Fibroblast of peridontal ligament (primary cell): ENCODE measurements around the gene KCNMA1.

ENCODE experiments used
- DNase-seq: peaks from one replicate; pipeline ENCODE4 v3.0.0-alpha.2; 2010; ENCODE audit errors: extremely low read depth

KCNMA1 gene

GRCh38 chr10:77634939-77635338 is 2.7 kb downstream of the KCNMA1 start:
- DNase-seq: no peak

DNA sequence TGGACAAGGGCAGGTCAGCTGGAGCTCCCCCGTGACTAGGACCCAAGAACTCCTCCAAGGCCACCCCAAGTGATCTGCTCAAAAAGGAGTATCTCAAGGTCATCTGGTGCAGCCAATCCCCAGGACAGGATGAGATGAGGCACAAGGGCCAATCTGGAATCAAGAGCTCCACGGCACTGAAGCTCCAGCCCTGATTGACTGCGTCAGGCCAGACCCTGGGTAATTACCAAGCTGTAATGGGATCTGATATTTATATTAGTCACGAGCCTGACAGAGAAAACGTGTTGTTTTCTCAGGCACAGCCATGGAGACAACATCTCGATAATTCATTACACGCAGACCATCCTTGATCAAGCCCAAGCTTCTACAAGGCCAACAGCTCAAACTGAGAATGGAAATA is 4.2 kb downstream of the KCNMA1 start:
- DNase-seq: peak; percentile 47

DNA sequence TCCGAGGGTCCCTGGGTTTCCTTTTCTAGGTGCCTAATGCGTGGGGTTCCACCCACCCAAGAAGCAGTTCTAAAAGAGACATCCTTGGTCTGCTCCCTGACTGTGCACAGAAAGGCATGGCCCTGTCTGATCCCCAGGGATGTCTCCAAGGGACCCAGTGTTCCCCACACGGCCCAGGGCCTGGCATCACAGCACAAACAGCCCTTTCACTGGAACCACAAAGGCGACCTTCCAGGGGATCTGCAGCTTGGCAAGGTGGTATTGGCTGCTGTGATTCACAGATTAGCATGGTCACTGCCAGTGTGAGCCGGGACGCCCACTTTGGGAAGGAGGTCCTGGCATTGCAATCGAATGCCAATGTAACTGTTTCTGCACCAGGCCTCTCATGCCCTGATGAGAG is 6.4 kb downstream of the KCNMA1 start:
- DNase-seq: no peak

- DNase-seq: no peak
Observed at GRCh38 chr10:77630507-77630848, 7.1 kb downstream of the KCNMA1 start.

DNA sequence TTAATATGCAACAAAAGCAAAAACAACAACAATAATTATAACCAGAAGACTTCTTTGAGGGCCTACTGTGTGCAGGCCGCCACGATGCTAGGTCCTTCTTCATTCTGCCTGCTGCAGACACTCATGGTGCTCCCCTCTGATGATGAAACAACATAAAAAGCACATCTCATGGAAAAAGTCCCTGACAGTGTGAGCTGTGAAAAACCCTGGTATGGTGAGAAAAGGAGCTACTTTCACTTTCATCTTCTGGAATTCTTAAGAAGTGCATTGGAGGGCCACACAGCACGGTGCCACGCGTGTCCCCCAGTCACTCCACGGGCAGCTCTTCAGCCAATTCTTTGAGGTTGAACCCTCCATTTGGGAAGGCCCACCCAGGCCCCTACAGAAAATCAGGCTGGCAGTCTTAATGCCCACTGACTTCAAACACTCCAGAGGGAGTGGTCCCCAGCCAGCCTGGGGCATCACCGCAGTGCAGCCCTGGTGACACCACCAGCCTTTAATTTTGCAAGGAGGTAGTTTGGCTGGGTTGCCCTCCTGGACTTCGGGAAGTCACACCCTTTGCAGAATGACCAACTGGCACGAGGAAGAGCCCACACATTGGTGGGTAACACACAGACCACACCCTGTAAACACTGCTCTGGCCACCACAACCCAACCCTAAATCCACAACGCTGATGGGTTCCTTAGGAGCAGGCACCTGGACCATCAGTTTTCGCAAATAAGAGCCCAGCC is 7.7 kb downstream of the KCNMA1 start:
- DNase-seq: peak; percentile 58

DNA sequence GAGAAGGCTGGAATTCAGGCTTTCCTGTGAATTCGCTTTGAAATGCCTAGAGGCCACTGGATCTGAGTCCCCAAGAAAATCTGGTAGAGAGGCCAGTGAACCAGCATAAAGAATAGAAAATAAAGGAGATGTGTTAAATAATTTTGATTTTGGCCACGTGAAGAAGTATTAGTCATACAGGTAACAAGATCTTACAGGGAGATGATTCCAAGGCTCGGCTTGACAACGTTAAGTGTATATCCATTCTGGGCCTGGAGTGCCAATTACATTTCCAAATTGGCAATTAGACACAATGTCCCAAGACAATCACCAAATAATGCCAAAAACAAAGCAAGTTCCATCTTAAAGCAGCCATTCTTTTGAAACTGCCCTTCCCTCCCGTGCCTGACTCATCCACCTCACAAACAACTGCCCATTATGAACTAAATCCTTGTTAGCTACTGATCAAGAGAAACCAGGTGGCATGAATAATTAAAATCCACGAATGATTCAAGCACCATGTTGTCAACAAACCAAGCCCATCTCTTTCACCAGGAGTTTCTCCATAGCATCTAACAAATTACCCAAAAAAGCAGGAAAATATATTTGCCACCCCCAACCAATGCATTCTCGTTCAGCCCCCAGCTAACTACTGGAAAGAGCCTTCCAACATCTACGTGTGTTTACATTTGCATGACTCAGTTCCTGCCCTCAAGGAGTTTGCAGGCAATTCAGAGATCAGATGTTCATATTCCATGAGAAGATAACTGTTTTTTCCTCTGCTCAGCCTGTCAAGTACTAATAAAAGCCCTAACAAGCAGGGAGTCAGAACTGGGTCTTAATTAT is 8.5 kb downstream of the KCNMA1 start:
- DNase-seq: no peak

DNA sequence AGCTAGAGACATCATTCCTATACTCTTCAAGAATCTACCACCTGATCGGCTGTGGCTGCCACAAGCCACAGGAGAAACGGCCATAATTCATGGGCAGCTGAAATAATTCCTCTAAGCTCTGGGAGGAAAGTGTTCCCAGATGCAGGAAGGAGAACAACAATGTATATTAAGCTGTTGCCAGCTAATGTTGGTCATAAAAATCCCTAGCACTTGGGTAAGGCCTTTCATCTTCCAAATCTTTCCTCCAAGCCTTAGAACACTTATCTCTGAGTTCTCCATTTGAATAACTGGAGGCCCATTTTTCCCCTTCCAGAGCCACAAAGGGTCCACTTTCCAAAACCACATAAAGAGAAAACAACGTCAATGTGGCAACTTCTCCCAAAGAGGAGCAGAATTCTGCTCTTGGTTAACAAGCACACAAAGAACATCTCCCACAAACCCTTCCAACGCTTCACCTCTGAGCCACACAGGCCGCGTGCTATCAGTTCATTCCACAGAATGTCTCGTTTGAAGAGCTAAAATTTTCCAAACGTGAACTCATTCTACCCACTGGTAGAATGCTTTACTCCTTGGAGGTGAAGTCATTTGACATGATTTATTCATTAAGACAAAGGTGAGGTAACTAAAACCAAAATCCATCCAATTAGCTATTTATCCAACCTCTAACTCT is 11.2 kb downstream of the KCNMA1 start:
- peak; percentile 69 for DNase-seq

DNA sequence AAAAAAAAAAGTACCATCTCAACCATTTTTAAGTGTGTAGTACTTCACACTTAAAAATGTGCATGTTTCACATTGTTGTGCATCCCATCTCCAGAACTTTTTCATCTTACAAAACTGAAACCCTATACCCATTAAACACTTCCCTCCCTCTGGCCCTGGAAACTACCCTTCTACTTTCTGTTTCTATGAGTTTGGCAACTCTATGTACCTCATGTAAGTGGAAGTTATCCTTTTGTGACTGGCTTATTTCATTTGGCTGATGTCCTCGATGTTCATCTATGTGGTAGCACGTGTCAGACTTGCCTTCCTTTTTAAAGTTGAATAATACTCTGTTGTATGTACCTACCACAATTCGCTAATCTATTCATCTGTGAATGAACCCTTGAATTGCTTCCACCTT is 12.2 kb downstream of the KCNMA1 start:
- peak; percentile 68 for DNase-seq

DNA sequence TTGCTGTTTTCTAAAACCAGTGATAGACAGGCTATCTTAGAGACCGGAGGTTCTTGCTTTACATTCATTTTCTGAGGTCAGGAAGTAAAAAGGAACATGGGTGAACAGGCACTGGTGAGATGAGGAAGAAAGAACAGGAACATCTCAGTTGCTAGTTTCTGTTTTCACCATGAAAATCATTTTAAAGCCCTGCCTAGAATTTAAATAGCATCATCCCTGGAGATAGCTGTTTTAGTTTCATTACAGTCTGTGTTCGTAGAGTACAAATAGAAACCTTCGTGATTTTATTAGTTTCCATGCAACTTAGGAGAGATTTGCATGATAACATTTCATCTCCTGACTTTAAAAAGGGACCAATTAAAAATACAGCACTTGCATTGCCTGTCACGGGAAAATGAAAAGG is 14.7 kb downstream of the KCNMA1 start:
- DNase-seq: peak; percentile 41

DNA sequence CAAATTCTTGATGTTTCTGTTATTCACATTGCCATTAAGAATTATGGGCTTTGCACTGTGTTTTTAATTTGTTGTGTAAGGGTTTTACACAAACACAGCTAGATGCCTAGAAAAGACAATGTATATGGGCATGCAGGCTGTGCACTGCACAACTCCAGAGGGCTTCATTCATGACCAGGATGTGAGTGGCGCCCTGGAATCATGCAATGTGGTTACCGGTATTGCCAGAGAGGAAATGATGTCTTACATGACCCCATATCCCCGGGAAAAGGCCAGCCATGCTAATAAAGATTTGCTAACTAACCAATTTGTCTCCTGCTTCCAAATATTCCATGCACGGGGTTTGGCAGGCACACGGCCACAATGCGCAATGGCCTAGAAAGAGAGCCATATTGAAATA is 16.9 kb downstream of the KCNMA1 start:
- no peak for DNase-seq

DNA sequence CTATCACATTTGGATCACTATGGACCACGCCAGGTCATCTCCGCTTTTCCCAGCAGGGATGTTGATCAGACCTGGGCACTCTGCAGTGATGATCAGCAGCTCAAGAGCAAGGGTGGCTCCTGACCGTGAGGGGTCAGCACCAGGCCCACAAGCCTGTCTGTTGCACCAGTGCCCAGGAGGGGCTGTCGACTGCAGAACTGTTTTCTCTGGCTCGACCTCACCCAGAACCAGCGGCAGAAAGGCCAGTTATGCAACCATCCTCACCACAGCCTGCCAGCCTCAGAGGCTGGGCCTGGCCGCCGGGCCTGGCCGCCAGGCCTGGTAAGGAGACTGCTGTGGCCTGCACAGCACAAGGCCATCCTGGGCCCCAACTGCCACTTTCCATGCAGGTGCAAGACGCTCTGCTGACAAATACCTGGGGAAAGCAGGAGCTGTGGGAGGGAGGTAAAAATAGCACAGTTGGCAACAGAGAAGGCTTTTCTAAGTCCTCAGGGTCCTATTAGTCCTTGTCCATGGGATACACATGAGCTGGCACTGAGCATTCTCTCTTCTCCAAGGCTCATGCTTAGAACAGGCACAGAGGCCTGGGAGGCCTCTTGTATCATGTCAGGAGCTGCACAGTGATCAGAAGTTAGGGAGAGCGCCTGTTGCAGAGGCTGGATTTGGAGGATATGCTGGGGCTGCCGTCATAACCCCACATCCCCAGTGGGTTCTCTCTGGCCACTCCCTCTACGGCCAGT is 17.5 kb downstream of the KCNMA1 start:
- DNase-seq: no peak

DNA sequence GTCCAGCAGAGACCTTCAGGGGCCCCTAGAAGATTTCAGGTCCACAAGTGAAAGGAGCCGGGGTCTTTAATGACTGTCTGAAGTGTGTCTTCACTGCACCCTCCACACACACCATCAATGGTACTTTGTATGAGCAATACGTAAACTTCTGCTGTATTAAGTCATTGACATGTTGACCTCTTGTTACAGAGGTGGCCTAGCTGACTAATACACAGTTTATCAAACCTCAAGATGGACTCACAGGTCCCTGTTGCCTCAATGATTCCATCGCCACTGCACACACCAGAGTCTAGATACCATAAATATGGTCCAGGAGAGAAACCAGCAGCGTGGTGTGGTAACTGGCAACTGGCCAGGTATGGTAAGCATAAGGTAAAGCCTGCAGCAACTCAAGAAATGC is 19.5 kb downstream of the KCNMA1 start:
- no peak for DNase-seq

DNA sequence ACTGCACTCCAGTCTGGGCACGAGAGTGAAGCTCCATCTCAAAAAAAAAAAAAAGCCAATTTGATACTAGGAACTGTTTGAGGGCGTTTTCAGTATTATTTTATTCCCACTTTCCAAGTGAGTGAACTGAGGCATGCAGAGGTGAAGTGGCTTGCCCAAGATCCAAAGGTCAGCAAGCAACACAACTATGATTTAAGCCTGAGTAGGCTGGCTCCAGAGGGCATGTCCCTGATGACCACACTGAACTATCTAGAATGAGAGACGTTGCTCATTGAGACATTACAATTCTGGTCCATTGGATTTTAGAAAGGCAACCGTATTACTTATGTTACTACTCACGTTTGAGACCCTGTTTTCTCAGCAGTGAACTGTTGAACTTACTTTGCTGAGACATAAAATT is 20.8 kb downstream of the KCNMA1 start:
- no peak for DNase-seq

GRCh38 chr10:77614778-77615625 is 22.6 kb downstream of the KCNMA1 start:
- DNase-seq: no peak

DNA sequence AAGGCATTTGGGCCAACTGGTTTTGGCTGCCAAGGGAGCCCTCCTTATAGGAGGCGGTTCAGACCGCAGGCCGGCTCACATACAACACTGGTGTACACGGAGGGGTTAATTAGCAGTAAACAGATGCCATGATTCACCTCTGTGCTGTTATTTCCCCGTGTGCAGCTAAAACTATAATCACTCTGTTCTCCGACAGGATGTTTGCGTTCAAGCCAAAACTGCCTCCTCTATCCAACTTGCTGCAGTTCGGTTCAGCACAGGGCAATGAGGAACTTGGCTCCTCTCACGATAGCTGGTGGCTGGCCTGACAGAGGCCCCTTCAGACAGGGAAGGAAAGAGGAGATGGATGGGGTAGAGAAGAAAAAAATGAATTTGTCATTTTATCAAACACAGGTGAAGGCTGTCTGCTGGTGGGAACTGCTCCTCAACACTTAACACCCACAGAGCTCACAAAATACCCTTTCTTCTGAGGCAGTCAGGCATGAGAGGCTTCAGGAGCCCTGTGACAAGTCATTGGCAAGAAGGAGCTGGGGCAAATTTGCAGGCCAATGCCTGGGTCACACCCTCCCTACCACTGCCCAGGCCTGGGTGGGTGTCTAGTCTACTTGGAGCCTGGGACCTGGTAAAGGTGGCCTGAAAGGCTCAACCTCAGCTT is 24.0 kb downstream of the KCNMA1 start:
- DNase-seq: no peak

DNA sequence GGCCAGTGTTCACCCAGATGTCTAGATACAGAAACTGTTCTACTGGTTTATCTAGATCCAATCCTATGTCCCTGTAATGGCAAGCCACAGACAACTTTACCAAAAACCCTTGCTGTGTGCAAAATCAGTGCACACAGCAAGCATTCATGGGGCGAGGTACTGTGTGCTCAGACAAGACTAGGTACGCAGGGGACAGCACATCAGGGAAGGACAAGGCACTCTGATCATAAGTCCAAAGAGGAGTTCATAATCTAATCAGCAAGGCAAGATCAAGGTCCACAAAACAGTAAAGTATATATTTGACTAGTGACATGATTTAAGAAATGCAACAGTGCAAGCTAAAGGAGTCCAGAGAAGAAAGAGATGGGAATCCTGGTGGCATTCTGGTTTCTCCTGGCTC is 25.9 kb downstream of the KCNMA1 start:
- DNase-seq: no peak

DNA sequence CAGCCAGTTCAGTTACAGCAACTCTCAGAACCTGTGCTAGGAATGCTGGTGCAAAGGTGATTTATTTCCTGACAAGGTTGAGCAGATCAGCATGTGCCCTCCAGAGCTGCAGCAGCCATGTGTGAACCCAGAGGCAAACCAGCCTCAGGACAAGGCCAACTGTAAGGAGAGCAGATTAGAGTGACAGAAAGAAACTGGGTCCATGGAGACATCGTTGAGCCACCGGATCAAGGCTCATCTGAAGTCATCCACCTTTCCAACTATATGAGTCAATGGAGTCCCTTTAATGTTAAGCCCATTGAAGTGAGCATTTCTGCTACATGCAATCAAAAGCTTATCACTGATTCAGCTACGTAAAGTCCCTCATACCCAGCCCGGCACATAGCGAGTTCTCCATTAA is 26.4 kb downstream of the KCNMA1 start:
- DNase-seq: no peak

- DNase-seq: peak; percentile 72
Observed at GRCh38 chr10:77609781-77610272, 27.8 kb downstream of the KCNMA1 start.

GRCh38 chr10:77608281-77608680 is 29.3 kb downstream of the KCNMA1 start:
- no peak for DNase-seq

DNA sequence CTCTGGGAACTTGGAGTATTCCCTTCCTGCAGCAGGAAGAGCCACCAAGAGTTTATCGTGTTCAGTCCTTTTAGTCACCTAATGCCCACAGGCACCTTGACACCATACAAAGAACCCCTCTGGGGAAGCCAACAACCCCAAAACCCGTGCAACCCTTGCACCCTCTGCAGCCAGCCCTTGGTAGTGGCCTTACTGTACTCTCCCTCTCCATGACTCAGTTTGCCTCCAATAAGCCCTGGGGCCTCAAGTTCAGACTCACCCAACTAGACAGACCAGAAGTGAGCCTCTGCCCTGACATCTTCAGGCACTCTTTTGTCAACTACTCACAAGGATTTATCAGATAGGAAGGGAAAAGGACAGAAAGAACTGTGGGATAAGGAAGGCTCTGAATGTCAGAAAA is 30.9 kb downstream of the KCNMA1 start:
- no peak for DNase-seq

DNA sequence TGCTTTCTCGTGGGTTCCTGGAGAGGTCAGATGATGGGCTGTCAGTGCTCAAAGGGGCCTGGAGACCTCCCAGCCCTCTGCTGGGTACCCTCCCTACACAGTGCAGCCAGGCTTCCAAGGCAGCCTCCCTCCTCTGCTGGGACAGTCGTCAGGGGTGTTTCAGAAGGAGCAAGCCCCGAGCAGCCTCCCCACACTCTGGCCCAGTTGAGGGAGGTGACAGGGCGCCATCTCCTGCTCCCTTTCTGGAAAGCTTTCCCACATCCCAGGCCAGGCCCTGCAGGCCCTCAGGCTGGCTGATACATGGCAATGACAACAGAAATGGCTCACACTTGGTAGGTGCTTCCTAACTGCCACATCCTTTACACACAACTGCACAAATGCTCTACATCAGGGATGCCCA is 32.1 kb downstream of the KCNMA1 start:
- no peak for DNase-seq
